ENCODE measurements around the gene PIP4K2C. TPM values are rescaled to one million over a fixed set of nuclear protein-coding genes. Genes with fewer than 3 reads are reported as not detected.

Gene PIP4K2C
- total RNA-seq, 1 experiment from 2014 or later = 37.1 TPM

DNA sequence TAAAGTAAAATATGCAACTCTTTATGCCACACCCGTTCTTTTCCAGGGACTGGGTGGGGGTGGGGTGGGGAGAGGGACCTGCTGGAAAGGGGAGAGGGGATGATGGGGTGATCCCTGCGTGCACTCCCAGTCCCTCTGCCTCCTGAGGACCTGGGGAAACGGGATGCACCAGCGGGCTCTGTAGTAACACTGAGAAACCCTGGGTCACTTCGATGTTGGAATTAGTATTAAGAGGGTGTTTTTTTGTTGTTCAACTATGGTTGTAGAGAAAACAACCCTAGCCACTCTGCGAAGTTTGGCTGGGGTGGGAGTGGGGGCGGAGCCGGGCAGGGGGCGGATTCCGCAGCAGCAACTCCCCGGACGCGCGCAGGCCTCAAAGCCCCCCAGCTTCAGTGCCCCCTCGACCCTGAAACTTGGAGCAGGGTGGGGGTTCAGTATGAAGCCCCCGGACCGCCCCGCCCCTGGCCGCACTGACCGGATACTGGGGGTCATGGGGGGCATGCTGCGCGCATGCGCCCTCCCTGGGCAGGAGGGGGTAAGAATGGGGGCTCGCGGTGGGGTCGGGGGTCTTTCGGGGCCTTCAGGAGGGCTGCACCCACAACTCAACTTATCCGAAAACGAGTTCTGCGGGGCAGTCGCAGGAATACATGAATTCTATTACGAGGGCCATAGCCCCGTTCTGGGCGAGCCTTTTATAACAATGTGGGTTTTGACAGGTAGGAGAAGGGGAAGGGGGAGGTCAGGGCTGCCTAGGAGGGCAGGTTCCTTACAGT lies 19.0 kb downstream of the PIP4K2C start:
- no peak overlapping the region for H3K18ac ChIP-seq (ENCODE audit: insufficient read length, low read depth, low read length)
- H3K79me1 ChIP-seq (ENCODE audit: insufficient read depth, low read depth, low read length, poor library complexity, severe bottlenecking) = no peaks in the 10 kb centered on the region
- Mint-ChIP-seq H3K4me1 (peaks cover 37 to 41% of the 10 kb centered on the region in 2 experiments), H3K27ac (no peak overlapping the region), H3K36me3 (ENCODE audit: insufficient read depth in 1 of 3, low read depth in 3 of 3) (peaks cover 11 to 27% (median 26%) of the 10 kb centered on the region in 3 experiments), H3K4me3 (peak overlapping the region; percentile 76 to 92), H3K27me3 (ENCODE audit: low read depth) (peaks cover 15% of the 10 kb centered on the region), H3K9me3 (no peaks in the 10 kb centered on the region; a peak in 1 of 5 replicates)
- no peak overlapping the region for H2BK15ac ChIP-seq (ENCODE audit: low read depth, low read length)
- no peak overlapping the region for H3K56ac ChIP-seq (ENCODE audit: insufficient read length, low read depth, low read length)
- no peaks in the 10 kb centered on the region for H3K9me3 ChIP-seq (ENCODE audit: control insufficient read depth, low read depth, low read length)
- no peak for TF ChIP-seq CTCF (conservative IDR thresholded peaks at IDR 0.05)
- no peak overlapping the region for H3K4ac ChIP-seq (ENCODE audit: low read depth, low read length)
- H2BK5ac ChIP-seq (ENCODE audit: insufficient read length, low read length) = no peak overlapping the region
- peaks cover 2% of the 10 kb centered on the region; the same call in 1 of the 2 replicates for H3K27me3 ChIP-seq (ENCODE audit: insufficient read depth, low read length)
- H4K20me1 ChIP-seq (ENCODE audit: control insufficient read depth, insufficient read depth, insufficient read length) = no peaks in the 10 kb centered on the region
- H3K27ac ChIP-seq (ENCODE audit: insufficient read length, low read depth, low read length) = no peak overlapping the region
- no peak overlapping the region for H2BK120ac ChIP-seq (ENCODE audit: low read depth, low read length, poor library complexity, severe bottlenecking)
- no peak overlapping the region for H2BK12ac ChIP-seq (ENCODE audit: insufficient read length, low read depth, low read length)
- no peaks in the 10 kb centered on the region for H3K79me2 ChIP-seq (ENCODE audit: insufficient read depth, low read length)
- peak overlapping the region; percentile 89 for H3K4me2 ChIP-seq (ENCODE audit: insufficient read depth, insufficient read length, low read length)
- no CpG with 5 or more reads among the region's 34 CpGs for WGBS (ENCODE audit: extremely low coverage, insufficient read length, low lambda C conversion rate)
- DNase-seq = no peak
- H3T11ph ChIP-seq (ENCODE audit: low read length) = no peak overlapping the region
- no peak overlapping the region for H4K91ac ChIP-seq (ENCODE audit: insufficient read length, low read depth, low read length)
- no peak overlapping the region for H2AK5ac ChIP-seq (ENCODE audit: insufficient read length, low read length)
- no peak overlapping the region for H2BK20ac ChIP-seq (ENCODE audit: low read depth, low read length, poor library complexity, severe bottlenecking)
- no peak overlapping the region for H3K23ac ChIP-seq (ENCODE audit: insufficient read length, low read depth, low read length)
- H3K4me1 ChIP-seq (ENCODE audit: insufficient read depth, low read length) = no peaks in the 10 kb centered on the region; the same call in 1 of the 2 replicates
- no peak overlapping the region for H4K8ac ChIP-seq (replicated peaks; ENCODE audit: insufficient read length, low read depth, low read length)
- H3K14ac ChIP-seq (ENCODE audit: insufficient read depth, low read length) = no peak overlapping the region
- no peak overlapping the region for H3K9ac ChIP-seq (ENCODE audit: extremely low read depth, insufficient read length, low read length)
- no peak overlapping the region for H4K5ac ChIP-seq (ENCODE audit: insufficient read length, low read depth, low read length)
- H3K23me2 ChIP-seq (ENCODE audit: insufficient read length, low read depth, low read length, poor library complexity, severe bottlenecking) = peaks cover 27% of the 10 kb centered on the region
- H2AFZ ChIP-seq (ENCODE audit: low read length) = no peak overlapping the region

Data from H9 (cell line).